Adrenal gland (tissue), 12 donors: ENCODE measurements around the gene LDLRAD2. TPM values are rescaled to one million over a fixed set of nuclear protein-coding genes. Genes with fewer than 3 reads are reported as not detected.

Source experiments
- DNase-seq, 7 donors: peaks; one replicate each; pipeline ENCODE4 v3.0.0-alpha.2; 2019 to 2020
- H3K27ac ChIP-seq, 5 donors: fragments of 200-600 bp; sonication (generic) in 4 of 5; 1 replicate in 3 of 5; 2 replicates in 2 of 5; pipeline versions ENCODE4 v1.5.1 to v1.8.0; 2016 to 2020; ENCODE audit warnings: mild to moderate bottlenecking in 1 of 5
- H3K27me3 ChIP-seq: fragments of 200-600 bp; 2 replicates; pipeline ENCODE4 v1.8.0; 2021
- H3K36me3 ChIP-seq, 2 donors: fragments of 200-600 bp; replicated peaks in 1 of 2; 1 replicate in 1 of 2; 2 replicates in 1 of 2; pipeline versions ENCODE4 v1.5.1 to v1.8.0; 2018 to 2022
- H3K4me1 ChIP-seq, 2 donors: fragments of 200-600 bp; replicated peaks in 1 of 2; 1 replicate in 1 of 2; 2 replicates in 1 of 2; pipeline versions ENCODE4 v1.5.1 to v1.8.0; 2018 to 2021
- H3K4me3 ChIP-seq, 4 donors: fragments of 200-600 bp; sonication (generic) in 3 of 4; one replicate each; pipeline ENCODE4 v1.5.1; 2016 to 2018
- H3K9me3 ChIP-seq, 3 donors: fragments of 200-600 bp; sonication (generic) in 1 of 3; replicated peaks in 1 of 3; 1 replicate in 2 of 3; 2 replicates in 1 of 3; pipeline versions ENCODE4 v1.5.1 to v1.8.0; 2016 to 2021
- CTCF ChIP-seq, 6 experiments: fragments of 450-650 bp in 4 of 6; fragments of 200-600 bp in 2 of 6; sonication (generic) in 1 of 6; IDR thresholded peaks; 1 replicate in 5 of 6; 2 replicates in 1 of 6; pipeline versions ENCODE4 v1.5.1 to v1.8.0; 2016 to 2021; ENCODE audit warnings: antibody characterized with exemption in 6 of 6, mild to moderate bottlenecking in 2 of 6, moderate library complexity in 1 of 6
- POLR2A ChIP-seq, 2 donors: fragments of 450-650 bp; IDR thresholded peaks; one replicate each; pipeline ENCODE4 v1.6.1; 2017; ENCODE audit warnings: antibody characterized with exemption in 2 of 2, mild to moderate bottlenecking in 2 of 2, moderate library complexity in 1 of 2
- WGBS, 4 donors: extraction: QIAGEN DNeasy Blood & Tissue Kit in 2 of 4; methylation state at CpG; one replicate each; pipeline versions ENCODE4 v1.1.5 to v1.1.7; 2013 to 2017; 5-methylcytosine and 5-hydroxymethylcytosine counted together
- intact Hi-C, 2 donors: fragments of 100-400 bp; cut with DNase I; formaldehyde crosslinking; loops; one replicate each; pipeline versions ENCODE4 v1.14.1 to v1.15.0; 2022 to 2023
- polyA plus RNA-seq, 3 donors: library from polyadenylated mRNA; stranded (reverse); fragments of 200-250 nt in 2 of 3; fragments of 350-450 nt in 1 of 3; fragmentation: Illumina TruSeq in 1 of 3; extraction: RNeasy Lipid Tissue Mini Kit (QIAGEN cat#74804) in 1 of 3; gene quantifications; one replicate each; pipeline ENCODE4 v1.2.3, GENCODE V29; 2013 to 2014
- total RNA-seq, 9 donors: library from RNA; depleted of rRNA in 4 of 9; stranded (reverse); fragments of >200 nt in 4 of 9; fragments of 120-200 nt in 1 of 9; fragmentation: NEBNext Ultra II Directional in 1 of 9; extraction: Animal tissue kit (Norgen Biotek cat#: 25700) in 1 of 9; gene quantifications; one replicate each; pipeline versions ENCODE4 v1.1.0 to v1.2.4, GENCODE V29; 2013 to 2023
- donor health status: healthy with polysubstance abuse.
- donor health status: Bipolar disorder and iron deficiency.
- donor health status: DM: yes; HTN: yes; CAD: no.
- donor health status: DM: no; HTN: no; CAD: no.
- donor health status: DM: no; HTN: no; CAD: no.
- donor health status: DM: yes; HTN: yes; CAD: no.

LDLRAD2 gene
- total and polyA plus RNA-seq, 12 donors: 0.16 to 9.4 (median 1.1) TPM; not detected in 1

GRCh38 chr1:21865943-21866706 is 54.1 kb downstream of the LDLRAD2 start:
- Histone ChIP-seq H3K4me1 (peaks cover 6 to 22% of the 10 kb centered on the region in 2 donors), H3K27me3 (no peaks in the 10 kb centered on the region), H3K36me3 (peaks cover 0 to 55% of the 10 kb centered on the region in 2 donors), H3K9me3 (no peaks in the 10 kb centered on the region), H3K27ac (peak overlapping the region in 1 of 5 donors; percentile 3), H3K4me3 (no peak overlapping the region)
- 67 to 87% (median 75%) methylated on average over 9 to 11 of the region's 11 CpGs for WGBS, 4 donors
- no peak for DNase-seq
- intact Hi-C loops: loop anchor here in 1 of 2 donors (10.0 kb wide), 1 partner anchor 99 kb away; no protein-coding TSS in a partner anchor
- TF ChIP-seq CTCF (IDR thresholded peaks at IDR 0.05): no peak
- TF ChIP-seq POLR2A (IDR thresholded peaks at IDR 0.05): no peak

- no peaks in the 10 kb centered on the region for H3K9me3 ChIP-seq
- no peaks in the 10 kb centered on the region for H3K27me3 ChIP-seq
- no peak overlapping the region for H3K4me3 ChIP-seq
- H3K27ac ChIP-seq: peak overlapping the region in 1 of 5 donors; percentile 3
- H3K4me1 ChIP-seq: peaks cover 4 to 17% of the 10 kb centered on the region in 2 donors
- intact Hi-C loops: loop anchor here in 1 of 2 donors (10.0 kb wide), 1 partner anchor 98 kb away; no protein-coding TSS in a partner anchor
- no peak for DNase-seq
- 50 to 71% (median 64%) methylated on average over 1 of the region's 1 CpG for WGBS, 4 donors
- TF ChIP-seq CTCF (IDR thresholded peaks at IDR 0.05) (no peak), POLR2A (IDR thresholded peaks at IDR 0.05) (no peak)
- peaks cover 0 to 55% of the 10 kb centered on the region in 2 donors for H3K36me3 ChIP-seq
Observed at GRCh38 chr1:21866707-21867043, 54.6 kb downstream of the LDLRAD2 start.

GRCh38 chr1:21867451-21867996 is 55.5 kb downstream of the LDLRAD2 start:
- no peak for DNase-seq
- Histone ChIP-seq H3K36me3 (peaks cover 0 to 57% of the 10 kb centered on the region in 2 donors), H3K27ac (no peak overlapping the region), H3K4me3 (no peak overlapping the region), H3K4me1 (peaks cover 0 to 9% of the 10 kb centered on the region in 2 donors), H3K27me3 (no peaks in the 10 kb centered on the region), H3K9me3 (no peaks in the 10 kb centered on the region)
- 89 to 92% (median 91%) methylated on average over 5 of the region's 5 CpGs for WGBS, 4 donors
- intact Hi-C loops: loop anchor here in 1 of 2 donors (10.0 kb wide), 1 partner anchor 97 kb away; no protein-coding TSS in a partner anchor
- TF ChIP-seq CTCF (IDR thresholded peaks at IDR 0.05) (no peak), POLR2A (IDR thresholded peaks at IDR 0.05) (no peak)

- Histone ChIP-seq H3K27me3 (no peaks in the 10 kb centered on the region), H3K4me3 (no peak overlapping the region), H3K9me3 (no peaks in the 10 kb centered on the region), H3K36me3 (peaks cover 0 to 62% of the 10 kb centered on the region in 2 donors), H3K27ac (no peak overlapping the region), H3K4me1 (peaks cover 0 to 9% of the 10 kb centered on the region in 2 donors)
- DNase-seq: no peak
- WGBS, 4 donors: 71 to 82% (median 78%) methylated on average over 4 to 7 of the region's 7 CpGs
- TF ChIP-seq POLR2A (IDR thresholded peaks at IDR 0.05) (no peak), CTCF (IDR thresholded peaks at IDR 0.05) (no peak)
- intact Hi-C loops: loop anchor here in 1 of 2 donors (10.0 kb wide), 1 partner anchor 96 kb away; no protein-coding TSS in a partner anchor
Observed at GRCh38 chr1:21868482-21868881, 56.4 kb downstream of the LDLRAD2 start.
